Prostate gland (tissue), 2 donors: ENCODE measurements around the gene MT1E.

ENCODE experiments used
- CTCF ChIP-seq, 4 experiments: fragments of 200-600 bp in 2 of 4; fragments of 450-650 bp in 2 of 4; sonication (generic) in 2 of 4; IDR thresholded peaks; 1 replicate in 3 of 4; 2 replicates in 1 of 4; pipeline ENCODE4 v1.5.1; 2016 to 2019; ENCODE audit warnings: antibody characterized with exemption in 4 of 4, mild to moderate bottlenecking in 2 of 4, moderate library complexity in 2 of 4
- POLR2A ChIP-seq: fragments of 450-650 bp; IDR thresholded peaks from one replicate; pipeline ENCODE4 v1.6.1; 2016; ENCODE audit warnings: antibody characterized with exemption, mild to moderate bottlenecking
- POLR2AphosphoS5 ChIP-seq: sonication (generic); formaldehyde crosslinking; IDR thresholded peaks from one replicate; pipeline ENCODE4 v1.6.1; 2017; ENCODE audit warnings: antibody characterized with exemption

GRCh38 chr16:56658327-56658875, 32.8 kb downstream of the MT1E start:
- TF ChIP-seq CTCF (IDR thresholded peaks at IDR 0.05), result no peak
- TF ChIP-seq POLR2A, result no peak
- TF ChIP-seq POLR2AphosphoS5, result no peak
